Measurements from ENCODE around the gene CTRL.

The CTRL gene

GRCh38 chr16:67967183-67967957 is 35.7 kb upstream of the CTRL start:
- peak overlapping the region; percentile 96 for H3K4me3 Mint-ChIP-seq
- peaks cover 3% of the 10 kb centered on the region for H3K27me3 Mint-ChIP-seq
- intact Hi-C loops (cut with micrococcal nuclease): no loop called here
- H3K27ac Mint-ChIP-seq: peak overlapping the region; percentile 77
- peaks cover 26% of the 10 kb centered on the region for H3K4me1 Mint-ChIP-seq (ENCODE audit: low read depth)
- H3K9me3 Mint-ChIP-seq: no peaks in the 10 kb centered on the region
- peaks cover 11% of the 10 kb centered on the region for H3K36me3 Mint-ChIP-seq (ENCODE audit: low read depth)

GRCh38 chr16:67966549-67967182 is 35.0 kb upstream of the CTRL start:
- intact Hi-C loops (cut with micrococcal nuclease): no loop called here
- H3K27ac Mint-ChIP-seq: no peak overlapping the region
- H3K27me3 Mint-ChIP-seq: peaks cover 3% of the 10 kb centered on the region
- H3K4me3 Mint-ChIP-seq: peak overlapping the region; percentile 96
- H3K4me1 Mint-ChIP-seq (ENCODE audit: low read depth): peaks cover 26% of the 10 kb centered on the region
- no peaks in the 10 kb centered on the region for H3K9me3 Mint-ChIP-seq
- H3K36me3 Mint-ChIP-seq (ENCODE audit: low read depth): peaks cover 18% of the 10 kb centered on the region

GRCh38 chr16:67965668-67966548 is 34.2 kb upstream of the CTRL start:
- intact Hi-C loops (cut with micrococcal nuclease): no loop called here
- Mint-ChIP-seq H3K4me1 (ENCODE audit: low read depth) (peaks cover 26% of the 10 kb centered on the region), H3K4me3 (no peak overlapping the region), H3K27me3 (peaks cover 3% of the 10 kb centered on the region), H3K36me3 (ENCODE audit: low read depth) (peaks cover 25% of the 10 kb centered on the region), H3K9me3 (no peaks in the 10 kb centered on the region), H3K27ac (no peak overlapping the region)

GRCh38 chr16:67964477-67965131 is 32.9 kb upstream of the CTRL start:
- intact Hi-C loops (cut with micrococcal nuclease): no loop called here
- H3K4me3 Mint-ChIP-seq: no peak overlapping the region
- H3K27ac Mint-ChIP-seq: no peak overlapping the region
- H3K36me3 Mint-ChIP-seq (ENCODE audit: low read depth): peaks cover 38% of the 10 kb centered on the region
- H3K4me1 Mint-ChIP-seq (ENCODE audit: low read depth): peaks cover 24% of the 10 kb centered on the region
- no peaks in the 10 kb centered on the region for H3K9me3 Mint-ChIP-seq
- peaks cover under 1% of the 10 kb centered on the region for H3K27me3 Mint-ChIP-seq

GRCh38 chr16:67963662-67964321 is 32.1 kb upstream of the CTRL start:
- intact Hi-C loops (cut with micrococcal nuclease): no loop called here
- H3K4me3 Mint-ChIP-seq: no peak overlapping the region

GRCh38 chr16:67963292-67963661 is 31.6 kb upstream of the CTRL start:
- Mint-ChIP-seq H3K36me3 (ENCODE audit: low read depth) (peaks cover 52% of the 10 kb centered on the region), H3K27ac (no peak overlapping the region), H3K9me3 (no peaks in the 10 kb centered on the region), H3K4me3 (no peak overlapping the region), H3K4me1 (ENCODE audit: low read depth) (peaks cover 17% of the 10 kb centered on the region), H3K27me3 (no peaks in the 10 kb centered on the region)
- intact Hi-C loops (cut with micrococcal nuclease): no loop called here

More at GRCh38 chr16:67963662-67964321, 32.1 kb upstream of the CTRL start:
- Mint-ChIP-seq H3K4me1 (ENCODE audit: low read depth) (peaks cover 17% of the 10 kb centered on the region), H3K27me3 (no peaks in the 10 kb centered on the region), H3K36me3 (ENCODE audit: low read depth) (peaks cover 46% of the 10 kb centered on the region), H3K9me3 (no peaks in the 10 kb centered on the region), H3K27ac (no peak overlapping the region)

GRCh38 chr16:67962135-67962534 is 30.5 kb upstream of the CTRL start:
- Mint-ChIP-seq H3K4me1 (ENCODE audit: low read depth) (peaks cover 8% of the 10 kb centered on the region), H3K36me3 (ENCODE audit: low read depth) (peaks cover 63% of the 10 kb centered on the region), H3K27me3 (no peaks in the 10 kb centered on the region), H3K9me3 (no peaks in the 10 kb centered on the region), H3K4me3 (no peak overlapping the region), H3K27ac (no peak overlapping the region)
- intact Hi-C loops (cut with micrococcal nuclease): no loop called here

- intact Hi-C loops (cut with micrococcal nuclease): no loop called here
- Mint-ChIP-seq H3K9me3 (no peaks in the 10 kb centered on the region), H3K27me3 (no peaks in the 10 kb centered on the region), H3K27ac (no peak overlapping the region), H3K4me1 (ENCODE audit: low read depth) (peaks cover 3% of the 10 kb centered on the region), H3K4me3 (no peak overlapping the region), H3K36me3 (ENCODE audit: low read depth) (peaks cover 64% of the 10 kb centered on the region)
These were observed 29.9 kb upstream of the CTRL start for GRCh38 chr16:67961551-67961957.

- Mint-ChIP-seq H3K27me3 (no peaks in the 10 kb centered on the region), H3K4me1 (ENCODE audit: low read depth) (no peaks in the 10 kb centered on the region), H3K36me3 (ENCODE audit: low read depth) (peaks cover 75% of the 10 kb centered on the region), H3K27ac (no peak overlapping the region), H3K9me3 (no peaks in the 10 kb centered on the region), H3K4me3 (no peak overlapping the region)
- intact Hi-C loops (cut with micrococcal nuclease): no loop called here
These were observed 28.1 kb upstream of the CTRL start for GRCh38 chr16:67959536-67960329.

GRCh38 chr16:67957622-67958021 is 26.0 kb upstream of the CTRL start:
- Mint-ChIP-seq H3K4me3 (no peak overlapping the region), H3K27ac (no peak overlapping the region), H3K4me1 (ENCODE audit: low read depth) (no peaks in the 10 kb centered on the region), H3K36me3 (ENCODE audit: low read depth) (peaks cover 79% of the 10 kb centered on the region), H3K27me3 (no peaks in the 10 kb centered on the region), H3K9me3 (no peaks in the 10 kb centered on the region)
- intact Hi-C loops (cut with micrococcal nuclease): no loop called here

GRCh38 chr16:67954421-67955196 is 22.9 kb upstream of the CTRL start:
- Mint-ChIP-seq H3K27me3 (no peaks in the 10 kb centered on the region), H3K9me3 (no peaks in the 10 kb centered on the region), H3K4me1 (ENCODE audit: low read depth) (no peaks in the 10 kb centered on the region), H3K27ac (no peak overlapping the region), H3K36me3 (ENCODE audit: low read depth) (peaks cover 78% of the 10 kb centered on the region), H3K4me3 (no peak overlapping the region)
- intact Hi-C loops (cut with micrococcal nuclease): no loop called here

GRCh38 chr16:67953641-67954375 is 22.1 kb upstream of the CTRL start:
- H3K9me3 Mint-ChIP-seq: no peaks in the 10 kb centered on the region
- intact Hi-C loops (cut with micrococcal nuclease): no loop called here
- peaks cover 78% of the 10 kb centered on the region for H3K36me3 Mint-ChIP-seq (ENCODE audit: low read depth)
- no peaks in the 10 kb centered on the region for H3K27me3 Mint-ChIP-seq
- H3K27ac Mint-ChIP-seq: no peak overlapping the region
- H3K4me1 Mint-ChIP-seq (ENCODE audit: low read depth): no peaks in the 10 kb centered on the region
- H3K4me3 Mint-ChIP-seq: no peak overlapping the region

Data from dendritic cell treated with granulocyte-macrophage colony-stimulating factor and Interleukin-4, amounts not matched to agents 40 ng/mL and 50 ng/mL, for 4 days (primary cell).